Neuron (in vitro differentiated cells): ENCODE data around the gene HEPN1.
"Not testable (repeated sequence)": the region's sequence is repeated elsewhere in the genome, so short reads cannot be mapped to it uniquely, and the experiment has no call there.

Source experiments
- H2AFZ ChIP-seq: one replicate; pipeline ENCODE4 v1.6.1; 2013; ENCODE audit warnings: low read depth, mild to moderate bottlenecking, inconsistent platforms, low read length, moderate library complexity
- H3K27me3 ChIP-seq: one replicate; pipeline ENCODE4 v1.6.1; 2013; ENCODE audit warnings: low read length; ENCODE audit not compliant: insufficient read depth
- H3K36me3 ChIP-seq: one replicate; pipeline ENCODE4 v1.6.1; 2013; ENCODE audit warnings: low read length; ENCODE audit not compliant: insufficient read depth
- H3K4me1 ChIP-seq: one replicate; pipeline ENCODE4 v1.6.1; 2013; ENCODE audit warnings: low read length; ENCODE audit not compliant: insufficient read depth
- H3K4me3 ChIP-seq: 2 replicates; pipeline ENCODE4 v1.5.1; 2013; ENCODE audit warnings: mild to moderate bottlenecking, low read length, moderate library complexity
- H3K9me3 ChIP-seq: one replicate; pipeline ENCODE4 v1.6.1; 2013; ENCODE audit warnings: low read length

The HEPN1 gene

DNA sequence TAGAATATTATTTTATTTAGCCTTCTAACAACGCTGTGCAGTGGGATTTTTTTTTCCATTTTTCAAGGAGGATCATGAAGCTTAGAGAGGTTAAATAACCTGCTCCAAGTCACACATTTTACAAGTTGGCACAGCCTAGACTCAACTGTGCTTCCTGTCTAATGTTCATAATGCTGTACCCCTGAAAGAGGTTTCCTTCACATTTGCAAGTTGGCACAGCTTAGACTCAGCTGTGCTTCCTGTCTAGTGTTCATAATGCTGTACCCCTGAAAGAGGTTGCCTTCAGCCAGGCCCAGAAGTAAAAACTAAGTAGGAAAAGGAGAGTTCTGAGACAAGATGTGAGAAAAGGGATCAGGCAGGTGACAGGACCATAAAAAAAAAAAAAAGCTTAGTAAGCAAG is 24.7 kb downstream of the HEPN1 start:
- H3K27me3 ChIP-seq: no peaks in the 10 kb centered on the region
- peaks cover 13% of the 10 kb centered on the region for H3K4me1 ChIP-seq
- H3K4me3 ChIP-seq: no peak overlapping the region
- no peaks in the 10 kb centered on the region for H3K36me3 ChIP-seq
- no peak overlapping the region for H2AFZ ChIP-seq
- no peaks in the 10 kb centered on the region for H3K9me3 ChIP-seq

DNA sequence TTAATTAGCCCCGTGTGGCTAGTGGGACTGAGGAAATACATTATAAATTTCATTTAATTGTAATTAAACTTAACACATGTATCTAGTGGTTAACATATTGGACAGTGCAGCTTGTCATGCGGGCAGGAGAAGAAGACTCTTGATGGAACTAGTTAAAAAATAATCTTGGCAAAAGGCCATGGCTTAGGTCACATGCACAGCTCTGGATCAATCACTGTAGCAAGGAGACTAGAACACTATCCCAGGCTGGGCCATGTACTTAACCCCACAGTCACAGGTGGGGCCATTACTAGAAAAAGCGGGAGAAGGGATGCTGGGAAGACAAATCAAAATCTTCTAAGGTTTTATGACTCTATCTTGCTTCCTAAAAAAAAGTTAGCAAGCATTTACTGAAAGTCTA is 25.5 kb downstream of the HEPN1 start:
- peaks cover 13% of the 10 kb centered on the region for H3K4me1 ChIP-seq
- H3K9me3 ChIP-seq: no peaks in the 10 kb centered on the region
- H3K27me3 ChIP-seq: no peaks in the 10 kb centered on the region
- no peak overlapping the region for H3K4me3 ChIP-seq
- H2AFZ ChIP-seq: no peak overlapping the region
- H3K36me3 ChIP-seq: no peaks in the 10 kb centered on the region

DNA sequence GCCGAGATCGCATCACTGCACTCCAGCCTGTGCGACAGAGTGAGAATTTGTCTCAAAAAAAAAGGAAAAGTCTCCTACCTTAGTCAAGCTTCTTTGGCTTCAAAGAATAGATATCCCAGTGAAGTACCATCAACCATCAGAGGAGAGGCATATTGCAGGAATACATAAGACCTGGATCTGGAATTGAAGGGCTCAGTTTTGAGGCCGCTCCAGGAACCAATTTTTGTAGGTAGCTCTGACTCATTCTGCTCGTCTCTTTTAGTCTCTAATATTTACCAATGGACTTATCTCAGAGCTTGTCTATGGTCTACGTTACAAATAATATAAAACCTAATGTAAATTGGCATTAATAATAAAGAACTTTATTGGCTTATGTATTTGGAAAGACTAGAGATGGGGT is 26.8 kb downstream of the HEPN1 start:
- H3K9me3 ChIP-seq: no peaks in the 10 kb centered on the region
- H3K4me1 ChIP-seq: peaks cover 13% of the 10 kb centered on the region
- H3K4me3 ChIP-seq: no peak overlapping the region
- H3K27me3 ChIP-seq: no peaks in the 10 kb centered on the region
- H2AFZ ChIP-seq: no peak overlapping the region
- H3K36me3 ChIP-seq: no peaks in the 10 kb centered on the region

DNA sequence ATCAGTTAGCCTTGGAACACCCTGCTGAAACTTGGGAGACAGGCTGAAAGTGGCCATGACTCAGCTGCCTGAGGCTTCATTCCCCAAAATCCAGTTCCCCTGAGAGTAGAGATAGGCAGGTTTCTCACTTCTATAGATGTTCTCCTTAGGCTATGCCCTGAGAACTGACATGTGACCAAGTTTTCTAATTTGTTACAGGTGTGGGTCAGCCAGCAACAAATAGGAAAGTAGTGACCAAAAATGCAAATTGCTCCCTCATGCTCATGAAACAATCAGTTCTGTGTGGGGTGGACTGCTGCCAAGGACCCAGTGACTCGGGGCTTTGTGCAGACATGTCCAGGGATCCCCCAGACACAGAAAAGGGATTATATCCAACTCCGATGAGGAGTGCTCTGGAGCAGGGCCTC is 27.7 kb downstream of the HEPN1 start:
- Histone ChIP-seq H3K4me1 (peaks cover 13% of the 10 kb centered on the region), H3K9me3 (no peaks in the 10 kb centered on the region), H3K4me3 (no peak overlapping the region), H3K36me3 (no peaks in the 10 kb centered on the region), H3K27me3 (no peaks in the 10 kb centered on the region), H2AFZ (no peak overlapping the region)

DNA sequence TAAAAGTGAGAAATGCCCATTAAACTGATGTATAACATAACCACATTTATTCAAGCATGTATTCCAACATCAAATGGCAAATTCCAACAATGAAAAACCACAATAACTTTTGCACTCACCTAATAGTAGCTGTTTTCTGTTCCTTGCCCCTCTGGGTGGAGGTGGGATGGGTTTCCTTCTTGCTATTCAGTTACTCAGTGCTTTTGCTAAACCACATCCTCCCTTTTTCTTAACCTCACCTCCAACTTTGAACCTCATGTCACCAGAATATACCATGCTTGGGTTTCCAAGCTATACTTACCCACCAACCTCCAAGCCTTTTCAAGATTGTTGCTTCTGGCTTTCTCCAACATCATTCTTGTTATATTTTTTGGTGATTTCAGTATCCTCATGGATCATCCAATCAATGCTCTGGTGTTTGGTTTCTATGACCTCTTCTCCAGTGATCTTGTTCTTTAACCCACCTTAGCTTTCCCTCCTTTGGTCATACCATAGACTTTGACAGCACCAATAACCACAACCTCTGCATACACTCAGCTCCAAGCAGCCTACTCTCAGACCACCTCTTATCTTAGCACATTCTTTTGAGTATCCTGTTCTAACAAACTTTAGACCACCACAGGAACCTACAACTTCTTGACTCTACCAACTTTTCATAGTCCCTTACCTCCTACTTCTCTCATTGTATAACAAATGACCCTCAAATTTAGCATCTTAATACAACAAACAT is 31.7 kb downstream of the HEPN1 start:
- no peak overlapping the region for H2AFZ ChIP-seq
- no peaks in the 10 kb centered on the region for H3K27me3 ChIP-seq
- no peak overlapping the region for H3K4me3 ChIP-seq
- H3K9me3 ChIP-seq: no peaks in the 10 kb centered on the region
- peaks cover 10% of the 10 kb centered on the region for H3K4me1 ChIP-seq
- H3K36me3 ChIP-seq: no peaks in the 10 kb centered on the region

DNA sequence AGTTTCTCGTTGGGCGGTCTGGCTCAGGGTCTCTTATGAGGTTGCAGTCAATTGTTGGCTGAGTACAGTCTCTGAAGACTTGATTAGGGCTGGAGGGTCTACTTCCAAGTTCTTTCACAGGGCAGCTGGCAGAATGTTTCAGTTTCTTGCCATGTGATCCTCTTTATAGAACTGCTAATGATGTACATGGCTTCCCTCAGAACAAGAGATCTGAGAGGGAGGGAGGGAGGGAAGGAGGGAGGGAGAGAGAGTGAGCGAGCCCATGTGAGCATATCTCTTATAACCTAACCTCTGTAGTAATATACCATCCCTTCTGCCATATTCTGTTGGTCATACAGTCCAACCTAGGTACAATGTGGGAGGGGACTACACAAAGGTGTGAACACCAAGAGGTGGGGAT is 32.3 kb downstream of the HEPN1 start:
- H3K27me3 ChIP-seq: no peaks in the 10 kb centered on the region
- H3K9me3 ChIP-seq: no peaks in the 10 kb centered on the region
- no peak overlapping the region for H3K4me3 ChIP-seq
- no peaks in the 10 kb centered on the region for H3K36me3 ChIP-seq
- H2AFZ ChIP-seq: no peak overlapping the region
- H3K4me1 ChIP-seq: peaks cover 10% of the 10 kb centered on the region

DNA sequence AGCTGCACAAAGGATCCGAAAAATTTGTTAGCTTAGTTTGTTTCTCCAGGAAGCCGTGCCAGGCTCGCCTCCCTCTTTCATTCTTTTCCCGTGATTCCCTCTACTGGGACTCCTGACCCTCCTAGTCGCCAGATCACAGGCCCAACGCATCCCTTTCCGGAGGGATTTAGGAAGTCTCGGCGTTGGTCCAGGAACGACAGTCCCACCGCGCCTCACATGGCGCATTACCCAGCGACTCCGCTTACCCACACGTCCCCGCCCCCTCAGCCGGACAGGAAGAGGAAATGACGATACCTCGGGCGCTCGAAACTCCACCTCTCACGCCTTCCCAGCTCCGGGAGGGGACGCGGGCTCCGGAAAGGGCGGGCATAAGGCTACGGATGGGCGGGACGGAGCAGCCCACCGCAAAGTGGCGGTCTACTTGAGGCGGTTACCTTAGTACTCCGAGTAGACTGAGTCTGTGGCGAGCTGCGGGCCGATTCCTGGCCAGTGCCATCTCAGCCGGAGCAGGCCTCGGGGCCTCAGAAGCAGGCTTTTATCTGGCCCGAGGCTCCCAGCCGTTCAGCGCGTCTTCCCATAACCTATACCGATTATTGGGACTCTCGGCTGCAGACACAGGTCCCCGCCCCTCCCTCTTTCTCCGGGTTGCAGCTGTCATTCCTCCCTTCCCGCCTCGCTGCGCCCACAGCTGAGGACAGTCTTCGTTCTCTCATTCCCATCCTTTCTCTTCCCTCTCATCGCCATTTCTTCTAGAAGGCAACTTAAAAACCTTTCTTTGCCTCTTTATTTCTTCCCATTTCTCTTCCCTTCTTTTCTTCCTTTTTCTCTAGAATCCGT is 34.9 kb downstream of the HEPN1 start, which contains the start of gene CCDC15:
Gene CCDC15 (plus strand): TSS at position 450 of the 837 bp plus-strand sequence. CDS start 531 bp downstream, outside the sequence.
- Histone ChIP-seq H3K4me1 (peaks cover 10% of the 10 kb centered on the region), H3K36me3 (no peaks in the 10 kb centered on the region), H3K4me3 (peak within 1 kb of the TSS; percentile 92), H2AFZ (peak within 1 kb of the TSS; percentile 91), H3K27me3 (no peaks in the 10 kb centered on the region), H3K9me3 (no peaks in the 10 kb centered on the region)

DNA sequence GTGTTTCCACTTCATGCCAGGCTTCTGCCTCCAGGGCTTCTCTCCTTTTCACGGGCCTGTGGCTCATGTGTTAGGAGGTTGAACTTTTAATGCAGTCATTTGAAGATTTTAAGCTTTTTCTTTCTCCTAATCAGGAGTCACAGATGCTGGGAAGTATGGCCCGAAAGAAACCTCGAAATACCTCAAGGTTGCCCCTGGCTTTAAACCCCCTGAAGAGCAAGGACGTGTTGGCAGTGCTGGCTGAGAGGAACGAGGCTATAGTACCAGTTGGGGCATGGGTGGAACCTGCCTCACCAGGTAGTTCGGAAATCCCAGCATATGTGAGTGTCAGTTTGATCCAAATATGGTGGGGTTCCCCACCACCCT is 35.5 kb downstream of the HEPN1 start:
- Histone ChIP-seq H2AFZ (peak overlapping the region; percentile 91), H3K4me3 (peak overlapping the region; percentile 92), H3K36me3 (no peaks in the 10 kb centered on the region), H3K4me1 (peaks cover 10% of the 10 kb centered on the region), H3K9me3 (no peaks in the 10 kb centered on the region), H3K27me3 (no peaks in the 10 kb centered on the region)

DNA sequence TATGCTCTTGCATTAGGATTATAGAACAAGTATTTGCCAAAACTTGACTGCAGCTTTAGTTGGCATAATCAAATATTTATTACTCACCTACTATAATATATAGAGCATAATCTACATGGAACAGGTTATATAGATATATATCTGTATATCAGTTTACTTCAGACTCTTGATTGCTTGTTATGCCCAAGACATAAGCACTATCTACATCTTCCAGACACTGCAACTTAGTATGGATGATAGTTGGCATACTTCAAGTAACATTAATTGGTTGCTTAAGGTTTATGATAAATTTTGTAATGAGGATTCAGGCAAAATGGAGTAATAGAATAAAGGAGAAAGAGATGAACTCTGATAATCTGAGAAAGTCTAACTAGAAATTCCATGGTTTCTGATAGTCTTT is 36.0 kb downstream of the HEPN1 start:
- no peaks in the 10 kb centered on the region for H3K9me3 ChIP-seq
- H3K4me3 ChIP-seq: peak overlapping the region; percentile 92
- no peaks in the 10 kb centered on the region for H3K27me3 ChIP-seq
- peaks cover 10% of the 10 kb centered on the region for H3K4me1 ChIP-seq
- H3K36me3 ChIP-seq: no peaks in the 10 kb centered on the region
- peak overlapping the region; percentile 91 for H2AFZ ChIP-seq

DNA sequence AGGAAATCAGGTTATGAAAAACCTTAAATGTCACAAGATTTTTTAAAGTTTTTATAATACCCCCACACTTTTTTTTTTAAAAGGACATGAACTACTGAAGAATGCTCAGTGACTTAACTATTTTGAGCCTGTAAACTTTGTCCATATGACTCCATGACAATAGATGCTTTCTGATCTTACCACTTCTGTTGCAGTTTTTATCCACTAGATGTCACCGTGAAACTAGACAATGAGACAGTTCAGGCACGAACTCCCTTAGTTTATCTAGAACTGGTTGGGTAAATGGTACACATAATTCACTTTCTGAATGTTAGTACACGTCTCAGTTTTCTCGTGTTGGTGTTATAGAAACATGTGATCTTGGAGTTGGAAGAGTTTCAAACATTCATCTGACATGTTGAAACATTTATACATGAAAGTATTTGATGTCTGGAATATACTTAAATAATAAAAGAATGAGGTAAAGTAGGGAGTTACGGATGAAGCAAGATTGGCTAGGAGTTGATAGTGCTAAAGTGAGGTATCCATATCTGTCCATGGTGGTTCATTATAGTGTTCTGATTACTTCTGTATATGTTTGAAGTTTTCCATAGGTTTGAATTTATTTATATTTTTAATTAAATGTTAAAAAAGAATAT is 43.0 kb downstream of the HEPN1 start:
- Histone ChIP-seq H2AFZ (no peak overlapping the region), H3K9me3 (no peaks in the 10 kb centered on the region), H3K27me3 (no peaks in the 10 kb centered on the region), H3K36me3 (no peaks in the 10 kb centered on the region), H3K4me3 (no peak overlapping the region), H3K4me1 (no peaks in the 10 kb centered on the region)

DNA sequence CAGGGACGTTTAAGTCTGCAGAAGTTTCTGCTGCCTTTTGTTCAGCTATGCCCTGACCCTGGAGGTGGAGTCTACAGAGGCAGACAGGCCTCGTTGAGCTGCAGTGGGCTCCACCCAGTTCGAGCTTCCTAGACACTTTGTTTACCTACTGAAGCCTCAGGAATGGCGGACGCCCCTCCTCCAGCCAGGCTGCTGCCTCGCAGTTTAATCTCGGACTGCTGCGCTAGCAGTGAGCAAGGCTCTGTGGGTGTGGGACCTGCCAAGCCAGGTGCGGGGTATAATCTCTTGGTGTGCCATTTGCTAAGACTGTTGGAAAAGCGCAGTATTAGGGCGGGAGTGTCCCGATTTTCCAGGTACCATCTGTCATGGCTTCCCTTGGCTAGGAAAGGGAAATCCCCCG is 49.1 kb downstream of the HEPN1 start:
- H2AFZ ChIP-seq, H3K4me1 ChIP-seq, H3K4me3 ChIP-seq, H3K36me3 ChIP-seq, H3K27me3 ChIP-seq, H3K9me3 ChIP-seq: not testable (repeated sequence)
